Cardiac fibroblast (primary cell): ENCODE results near the gene NCAPH2.
"Not testable (repeated sequence)": the region's sequence is repeated elsewhere in the genome, so short reads cannot be mapped to it uniquely, and the experiment has no call there.

Experiments
- DNase-seq, 2 donors: peaks; one replicate each; pipeline versions ENCODE4 v3.0.0 to v3.0.0-alpha.2; 2010; ENCODE audit warnings: low read depth in 2 of 2
- H3K4me3 ChIP-seq, 2 donors: replicated peaks in 1 of 2; 1 replicate in 1 of 2; 2 replicates in 1 of 2; pipeline ENCODE4 v1.5.1; 2011; ENCODE audit warnings: low read depth in 2 of 2, low read length in 2 of 2, mild to moderate bottlenecking in 2 of 2, moderate library complexity in 1 of 2
- TF ChIP-seq, protein P1 (sequence below): IDR thresholded peaks from one replicate; pipeline ENCODE4 v1.5.1; 2011; ENCODE audit warnings: low read depth, mild to moderate bottlenecking, low read length, inconsistent platforms

NCAPH2 gene

GRCh38 chr22:50529897-50530579 lies 22.0 kb downstream of the NCAPH2 start, which contains the start of gene TYMP:
TYMP (minus strand) TSS chr22:50530012; CDS start chr22:50529709, 303 bp downstream.
- H3K4me3 ChIP-seq, result peak within 1 kb of the TSS; percentile 57 to 59
- TF ChIP-seq, protein P1, sequence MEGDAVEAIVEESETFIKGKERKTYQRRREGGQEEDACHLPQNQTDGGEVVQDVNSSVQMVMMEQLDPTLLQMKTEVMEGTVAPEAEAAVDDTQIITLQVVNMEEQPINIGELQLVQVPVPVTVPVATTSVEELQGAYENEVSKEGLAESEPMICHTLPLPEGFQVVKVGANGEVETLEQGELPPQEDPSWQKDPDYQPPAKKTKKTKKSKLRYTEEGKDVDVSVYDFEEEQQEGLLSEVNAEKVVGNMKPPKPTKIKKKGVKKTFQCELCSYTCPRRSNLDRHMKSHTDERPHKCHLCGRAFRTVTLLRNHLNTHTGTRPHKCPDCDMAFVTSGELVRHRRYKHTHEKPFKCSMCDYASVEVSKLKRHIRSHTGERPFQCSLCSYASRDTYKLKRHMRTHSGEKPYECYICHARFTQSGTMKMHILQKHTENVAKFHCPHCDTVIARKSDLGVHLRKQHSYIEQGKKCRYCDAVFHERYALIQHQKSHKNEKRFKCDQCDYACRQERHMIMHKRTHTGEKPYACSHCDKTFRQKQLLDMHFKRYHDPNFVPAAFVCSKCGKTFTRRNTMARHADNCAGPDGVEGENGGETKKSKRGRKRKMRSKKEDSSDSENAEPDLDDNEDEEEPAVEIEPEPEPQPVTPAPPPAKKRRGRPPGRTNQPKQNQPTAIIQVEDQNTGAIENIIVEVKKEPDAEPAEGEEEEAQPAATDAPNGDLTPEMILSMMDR, result no peak

GRCh38 chr22:50530580-50530876 lies 22.5 kb downstream of the NCAPH2 start:
- TF ChIP-seq, protein P1, result no peak
- DNase-seq, result no peak
- peak overlapping the region; percentile 55 to 59 for H3K4me3 ChIP-seq

More at GRCh38 chr22:50529897-50530579, 22.0 kb downstream of the NCAPH2 start, which contains the start of gene TYMP:
- peak; percentile 83 to 90 for DNase-seq

DNA sequence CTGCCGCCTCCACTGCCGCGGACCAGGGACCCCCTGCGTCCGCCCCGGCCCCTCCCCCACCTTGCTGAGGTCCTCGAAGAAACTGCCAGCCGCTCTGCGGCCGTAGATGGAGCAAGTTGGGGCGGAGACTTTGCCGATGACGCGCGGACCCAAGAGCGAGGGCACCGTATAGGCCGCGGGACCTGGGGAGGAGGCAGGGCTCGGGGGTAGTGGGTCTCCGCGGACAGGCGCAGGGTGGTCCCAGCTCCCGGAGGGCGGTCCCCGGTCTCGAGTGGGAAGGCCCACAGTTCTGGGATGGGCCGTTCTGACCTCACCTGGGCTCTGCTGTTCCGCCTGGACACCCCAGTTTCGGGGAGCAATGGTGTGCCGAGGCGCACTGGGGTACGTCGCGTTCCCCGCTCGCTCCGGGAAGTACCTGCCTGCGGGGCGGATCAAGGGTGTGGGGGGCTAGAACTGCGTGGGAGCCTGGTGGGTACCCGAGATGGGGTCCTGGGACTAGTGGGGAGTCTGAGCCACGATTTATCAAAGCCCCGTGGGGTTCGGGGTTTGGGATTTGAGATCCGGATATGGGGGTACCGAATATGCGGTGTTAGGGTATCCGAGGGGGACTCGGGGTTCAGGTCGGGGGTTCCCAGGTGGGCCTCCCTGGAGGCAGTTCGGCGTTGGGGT lies 23.0 kb downstream of the NCAPH2 start:
- peak overlapping the region; percentile 55 to 59 for H3K4me3 ChIP-seq
- DNase-seq, result peak; percentile 85 to 93
- TF ChIP-seq, protein P1, result no peak

DNA sequence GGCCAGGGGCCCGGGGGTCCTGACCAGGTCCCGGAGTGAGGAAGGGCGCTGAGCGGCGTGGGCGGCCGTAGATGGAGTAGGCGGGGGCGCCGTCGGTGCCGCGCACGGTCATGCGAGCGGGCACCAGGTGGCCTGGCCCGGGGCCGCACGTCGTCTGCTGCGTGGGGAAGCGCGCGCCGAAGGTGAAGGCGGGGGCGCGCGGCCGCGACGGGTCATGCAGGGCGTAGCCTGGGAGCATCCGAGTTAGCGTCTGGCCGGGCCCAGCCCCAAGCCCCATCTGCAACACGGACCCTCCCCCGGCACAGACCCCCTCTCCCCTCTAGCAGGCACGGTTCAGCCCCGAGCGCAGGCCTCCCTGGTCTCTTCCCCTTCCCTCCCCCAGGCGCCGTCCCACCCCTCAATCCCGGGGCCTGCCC lies 23.5 kb downstream of the NCAPH2 start:
- TF ChIP-seq, protein P1, result no peak
- peak overlapping the region; percentile 55 to 59 for H3K4me3 ChIP-seq
- peak; percentile 29 to 46 for DNase-seq

DNA sequence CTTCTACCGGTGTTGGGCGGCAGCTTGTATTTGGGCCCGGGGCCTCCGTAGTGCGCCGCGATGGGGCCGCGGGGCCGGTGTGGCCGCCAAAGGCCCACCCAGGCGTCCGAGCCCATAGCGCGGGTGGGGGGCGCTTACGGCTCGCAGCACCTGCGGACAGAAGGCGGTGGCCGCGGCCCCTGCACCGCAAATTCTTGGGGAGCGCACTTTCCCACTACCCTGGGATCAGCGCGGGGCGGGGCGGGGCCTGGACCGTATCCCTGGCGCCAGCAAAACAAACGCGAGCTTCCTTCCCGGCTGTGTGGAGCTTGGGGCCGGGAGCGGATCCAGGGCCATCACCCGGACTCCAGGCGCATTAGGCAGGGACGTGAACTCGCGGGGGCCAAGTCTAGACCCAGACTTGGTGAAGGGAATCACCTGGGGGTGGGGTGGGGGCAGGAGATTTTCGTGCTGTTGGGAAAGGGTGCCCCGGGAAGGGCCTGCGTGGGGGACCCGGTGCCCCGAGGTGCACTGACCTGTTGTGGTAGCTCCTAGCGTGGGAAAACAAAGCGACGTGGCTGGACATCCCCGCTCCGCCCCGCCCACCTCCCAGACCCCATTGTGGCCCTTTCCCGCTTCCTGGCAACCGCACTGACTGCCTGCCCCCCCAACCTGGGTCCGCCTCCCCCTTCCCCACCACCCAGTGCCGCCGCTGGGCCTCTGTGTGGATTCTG lies 24.1 kb downstream of the NCAPH2 start:
- DNase-seq, result peak; percentile 63 to 87
- TF ChIP-seq, protein P1, result no peak
- H3K4me3 ChIP-seq, result peak overlapping the region; percentile 55 to 59

DNA sequence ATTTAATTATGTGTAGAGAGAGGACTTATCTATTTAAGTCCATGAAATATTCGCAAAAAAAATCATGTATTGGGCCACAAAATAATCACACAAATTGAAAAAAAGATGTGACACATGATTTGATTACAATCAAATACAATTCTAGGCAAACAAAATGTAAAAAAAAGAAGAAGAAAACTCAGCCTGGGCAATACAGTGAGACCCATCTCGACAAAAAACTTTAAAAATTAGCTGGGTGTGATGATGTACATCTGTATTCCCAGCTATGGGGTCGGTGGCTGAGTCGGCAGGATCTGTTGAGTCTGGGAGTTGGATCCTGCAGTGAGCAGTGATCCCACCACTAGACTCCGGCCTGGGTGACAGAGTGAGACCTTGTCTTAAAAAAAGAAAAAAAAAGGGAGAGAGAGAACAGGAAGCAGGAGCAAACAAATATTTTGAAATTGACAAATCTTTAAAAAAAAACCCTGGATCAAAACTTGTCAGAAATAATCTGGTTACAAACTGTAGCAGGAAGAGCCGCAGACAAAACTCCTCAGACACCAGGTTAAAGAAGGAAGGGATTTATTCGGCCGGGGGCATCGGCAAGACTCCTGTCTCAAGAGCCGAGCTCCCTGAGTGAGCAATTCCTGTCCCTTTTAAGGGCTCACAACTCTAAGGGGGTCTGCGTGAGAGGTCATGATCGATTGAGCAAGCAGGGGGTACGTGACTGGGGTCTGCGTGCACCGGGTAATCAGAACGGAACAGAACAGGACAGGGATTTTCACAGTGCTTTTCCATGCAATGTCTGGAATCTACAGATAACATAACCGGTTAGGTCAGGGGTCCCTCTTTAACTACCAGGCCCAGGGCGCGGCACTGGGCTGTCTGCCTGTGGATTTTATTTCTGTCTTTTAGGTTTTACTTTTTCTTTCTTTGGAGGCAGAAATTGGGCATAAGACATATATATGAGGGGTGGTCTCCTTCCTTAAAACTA lies 25.1 kb downstream of the NCAPH2 start:
- DNase-seq, result no peak
- TF ChIP-seq, protein P1, result no peak
- H3K4me3 ChIP-seq, result no peak overlapping the region

GRCh38 chr22:50533856-50534711 lies 26.1 kb downstream of the NCAPH2 start:
- DNase-seq, result peak; percentile 58 to 79
- not testable (repeated sequence) for H3K4me3 ChIP-seq
